ENCODE measurements around the gene STPG2.

STPG2 gene

DNA sequence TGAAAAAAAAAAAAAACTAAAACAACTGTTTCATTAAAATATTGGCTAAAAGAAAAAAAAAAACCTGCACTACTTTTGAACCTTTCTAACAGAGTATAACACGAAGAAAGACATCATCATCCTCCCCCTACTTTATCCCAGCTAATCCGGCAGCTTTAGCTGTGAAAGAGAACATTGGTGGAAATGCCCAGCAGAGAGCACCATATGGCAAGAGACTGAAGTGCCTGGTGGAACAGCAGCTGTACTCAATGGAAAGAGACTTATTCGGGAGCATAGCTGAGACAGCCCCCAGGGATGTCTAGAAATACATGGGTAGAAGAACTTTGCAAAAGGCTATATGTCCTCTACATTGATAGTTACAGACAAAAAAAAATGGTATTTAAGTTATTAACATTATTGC, 30.3 kb downstream of the STPG2 start:
- Histone ChIP-seq H3K27me3 (no peaks in the 10 kb centered on the region), H3K4me1 (ENCODE audit: control insufficient read depth in 1 of 2, insufficient read depth in 1 of 2, low read depth in 1 of 2, low read length in 1 of 2) (no peaks in the 10 kb centered on the region), H3K9me3 (no peaks in the 10 kb centered on the region), H3K27ac (no peak overlapping the region), H3K4me3 (ENCODE audit: low read depth in 1 of 2, low read length in 1 of 2) (no peak overlapping the region), H3K36me3 (no peaks in the 10 kb centered on the region)
- TF ChIP-seq, protein P1, sequence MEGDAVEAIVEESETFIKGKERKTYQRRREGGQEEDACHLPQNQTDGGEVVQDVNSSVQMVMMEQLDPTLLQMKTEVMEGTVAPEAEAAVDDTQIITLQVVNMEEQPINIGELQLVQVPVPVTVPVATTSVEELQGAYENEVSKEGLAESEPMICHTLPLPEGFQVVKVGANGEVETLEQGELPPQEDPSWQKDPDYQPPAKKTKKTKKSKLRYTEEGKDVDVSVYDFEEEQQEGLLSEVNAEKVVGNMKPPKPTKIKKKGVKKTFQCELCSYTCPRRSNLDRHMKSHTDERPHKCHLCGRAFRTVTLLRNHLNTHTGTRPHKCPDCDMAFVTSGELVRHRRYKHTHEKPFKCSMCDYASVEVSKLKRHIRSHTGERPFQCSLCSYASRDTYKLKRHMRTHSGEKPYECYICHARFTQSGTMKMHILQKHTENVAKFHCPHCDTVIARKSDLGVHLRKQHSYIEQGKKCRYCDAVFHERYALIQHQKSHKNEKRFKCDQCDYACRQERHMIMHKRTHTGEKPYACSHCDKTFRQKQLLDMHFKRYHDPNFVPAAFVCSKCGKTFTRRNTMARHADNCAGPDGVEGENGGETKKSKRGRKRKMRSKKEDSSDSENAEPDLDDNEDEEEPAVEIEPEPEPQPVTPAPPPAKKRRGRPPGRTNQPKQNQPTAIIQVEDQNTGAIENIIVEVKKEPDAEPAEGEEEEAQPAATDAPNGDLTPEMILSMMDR (IDR thresholded peaks at IDR 0.05): no peak

DNA sequence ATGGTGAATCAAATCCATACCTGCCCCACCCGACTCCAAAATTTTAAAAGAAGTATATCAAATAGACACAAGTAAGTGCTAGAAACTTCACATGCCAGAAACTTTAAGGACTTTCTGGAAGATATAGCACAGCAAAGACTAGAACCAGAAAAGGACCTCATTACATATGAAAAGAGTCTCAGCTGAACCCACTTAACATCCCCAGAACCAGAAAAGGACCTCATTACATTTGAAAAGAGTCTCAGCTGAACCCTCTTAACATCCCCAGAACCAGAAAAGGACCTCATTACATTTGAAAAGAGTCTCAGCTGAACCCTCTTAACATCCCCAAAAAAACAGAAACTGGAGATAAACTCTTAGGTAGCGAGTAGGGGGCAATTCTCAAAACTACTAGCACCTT, 32.3 kb downstream of the STPG2 start:
- TF ChIP-seq, protein P1 (IDR thresholded peaks at IDR 0.05): no peak

DNA sequence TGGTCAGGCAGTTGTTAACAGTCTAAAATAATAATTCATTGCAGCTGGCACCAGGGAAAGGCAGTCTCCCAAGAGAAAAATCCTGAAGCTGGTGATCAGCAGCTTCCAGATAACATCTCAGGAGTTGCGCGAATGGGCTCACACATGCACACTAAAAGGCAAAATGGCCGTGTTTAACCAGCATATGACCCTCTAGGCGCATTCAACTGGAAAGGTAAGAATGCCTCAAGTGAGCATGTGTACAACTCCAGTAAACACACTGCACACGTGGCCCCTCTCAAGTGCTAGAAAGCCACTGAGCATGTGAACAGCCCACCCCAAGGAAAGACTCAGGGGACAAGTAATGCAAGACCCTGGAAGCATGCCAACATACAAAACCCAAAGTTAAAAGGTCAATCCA, 33.1 kb downstream of the STPG2 start:
- Histone ChIP-seq H3K27ac (no peak overlapping the region), H3K4me3 (ENCODE audit: low read depth in 1 of 2, low read length in 1 of 2) (no peak overlapping the region), H3K4me1 (ENCODE audit: control insufficient read depth in 1 of 2, insufficient read depth in 1 of 2, low read depth in 1 of 2, low read length in 1 of 2) (no peaks in the 10 kb centered on the region), H3K27me3 (no peaks in the 10 kb centered on the region), H3K36me3 (no peaks in the 10 kb centered on the region), H3K9me3 (no peaks in the 10 kb centered on the region)
- TF ChIP-seq, protein P1 (IDR thresholded peaks at IDR 0.05): no peak

More for the DNA sequence above, 32.3 kb downstream of the STPG2 start:
- Histone ChIP-seq H3K27ac (no peak overlapping the region), H3K4me1 (ENCODE audit: control insufficient read depth in 1 of 2, insufficient read depth in 1 of 2, low read depth in 1 of 2, low read length in 1 of 2) (no peaks in the 10 kb centered on the region), H3K9me3 (no peaks in the 10 kb centered on the region), H3K4me3 (ENCODE audit: low read depth in 1 of 2, low read length in 1 of 2) (no peak overlapping the region), H3K36me3 (no peaks in the 10 kb centered on the region), H3K27me3 (no peaks in the 10 kb centered on the region)

DNA sequence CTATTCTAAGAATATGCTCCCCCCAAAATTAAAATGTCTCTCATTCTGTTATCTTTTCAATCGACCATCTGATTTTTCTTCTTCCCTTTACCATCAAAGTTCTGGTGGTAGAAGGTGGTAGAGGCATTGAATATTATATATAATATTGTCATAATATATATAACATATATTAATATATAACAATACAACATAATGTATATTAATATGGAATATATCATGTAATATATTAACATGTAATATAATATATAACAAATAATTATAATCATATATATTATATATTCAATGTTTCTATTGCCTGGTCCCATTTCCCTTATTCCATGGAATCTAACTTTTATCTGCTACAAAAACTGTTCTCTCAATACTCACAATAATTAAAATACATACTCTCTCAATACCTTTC, 40.6 kb downstream of the STPG2 start:
- Histone ChIP-seq H3K36me3 (no peaks in the 10 kb centered on the region), H3K27ac (no peak overlapping the region), H3K4me1 (ENCODE audit: control insufficient read depth in 1 of 2, insufficient read depth in 1 of 2, low read depth in 1 of 2, low read length in 1 of 2) (no peaks in the 10 kb centered on the region), H3K27me3 (no peaks in the 10 kb centered on the region), H3K4me3 (ENCODE audit: low read depth in 1 of 2, low read length in 1 of 2) (no peak overlapping the region), H3K9me3 (no peaks in the 10 kb centered on the region)
- TF ChIP-seq, protein P1 (IDR thresholded peaks at IDR 0.05): no peak

DNA sequence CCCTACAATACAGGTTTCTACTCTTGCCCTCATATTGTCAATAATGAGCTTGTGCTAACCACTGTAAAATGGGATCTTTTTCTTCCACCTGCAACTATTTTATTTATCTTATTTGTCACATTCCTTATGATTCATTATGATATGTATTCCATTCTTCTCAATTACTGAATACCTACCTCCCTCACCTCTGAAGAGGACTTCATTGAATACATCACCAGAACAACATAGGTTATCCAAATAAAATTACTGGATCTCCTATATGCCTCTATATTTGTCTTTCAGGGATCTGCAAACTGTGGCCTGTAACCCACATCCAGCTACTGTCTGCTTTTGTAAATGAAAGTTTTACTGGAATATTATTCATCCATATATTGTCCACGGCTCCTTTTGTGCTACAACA, 41.3 kb downstream of the STPG2 start:
- Histone ChIP-seq H3K36me3 (no peaks in the 10 kb centered on the region), H3K4me1 (ENCODE audit: control insufficient read depth in 1 of 2, insufficient read depth in 1 of 2, low read depth in 1 of 2, low read length in 1 of 2) (no peaks in the 10 kb centered on the region), H3K4me3 (ENCODE audit: low read depth in 1 of 2, low read length in 1 of 2) (no peak overlapping the region), H3K27ac (no peak overlapping the region), H3K27me3 (no peaks in the 10 kb centered on the region), H3K9me3 (no peaks in the 10 kb centered on the region)
- TF ChIP-seq, protein P1 (IDR thresholded peaks at IDR 0.05): no peak

DNA sequence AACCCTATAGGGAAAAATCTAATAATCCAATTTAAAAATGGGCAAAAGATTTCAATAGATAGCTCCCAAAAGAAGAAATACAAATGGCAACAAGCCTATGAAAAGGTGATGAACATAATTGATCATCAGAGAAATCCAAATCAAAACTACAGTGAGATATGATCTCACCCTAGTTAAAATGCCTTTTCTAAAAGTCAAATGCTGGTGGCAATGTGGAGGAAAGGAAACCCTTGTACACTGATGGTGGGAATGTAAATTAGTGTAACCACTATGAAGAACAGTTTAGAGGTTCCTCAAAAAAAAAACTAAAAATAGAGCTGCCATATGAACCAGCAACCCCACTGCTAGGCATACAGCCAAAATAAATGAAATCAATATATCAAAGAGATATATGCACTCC, 44.5 kb downstream of the STPG2 start:
- Histone ChIP-seq H3K27ac (no peak overlapping the region), H3K4me3 (ENCODE audit: low read depth in 1 of 2, low read length in 1 of 2) (no peak overlapping the region), H3K27me3 (no peaks in the 10 kb centered on the region), H3K4me1 (ENCODE audit: control insufficient read depth in 1 of 2, insufficient read depth in 1 of 2, low read depth in 1 of 2, low read length in 1 of 2) (no peaks in the 10 kb centered on the region), H3K9me3 (no peaks in the 10 kb centered on the region), H3K36me3 (no peaks in the 10 kb centered on the region)
- TF ChIP-seq, protein P1 (IDR thresholded peaks at IDR 0.05): no peak
